ENCODE results near the gene SGMS2. TPM values are rescaled to one million over a fixed set of nuclear protein-coding genes. Genes with fewer than 3 reads are reported as not detected.

Gene SGMS2
- total and polyA plus RNA-seq, 2 of the 4 experiments (the other 2 are of a cell fraction): 13.4 to 37.5 TPM

DNA sequence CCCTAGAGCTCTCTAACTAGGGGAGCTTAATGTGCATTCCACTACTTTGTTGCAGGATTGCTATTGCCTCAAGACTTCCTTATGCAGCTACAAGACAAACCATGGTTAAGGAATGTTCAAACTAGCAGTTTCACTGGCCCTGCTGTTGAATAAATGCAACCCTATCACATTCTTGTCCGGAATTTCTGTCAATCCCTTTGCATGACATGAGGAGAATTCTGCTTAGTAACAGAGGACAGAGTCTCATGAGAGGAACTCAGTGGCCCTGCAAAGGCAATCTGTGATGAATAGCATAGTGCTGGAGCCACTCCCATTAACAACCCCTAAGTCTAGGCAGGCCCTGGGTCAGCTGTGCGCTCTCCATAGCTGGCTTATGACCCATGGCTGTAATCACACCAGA lies 30.7 kb upstream of the SGMS2 start:
- no peak overlapping the region for H3K56ac ChIP-seq (ENCODE audit: extremely low read depth, insufficient read depth, low read length)
- H3K9ac ChIP-seq (ENCODE audit: low read depth, low read length): no peak overlapping the region
- no peak overlapping the region for H3K4me2 ChIP-seq (ENCODE audit: low read depth, low read length)
- H2BK120ac ChIP-seq (ENCODE audit: low read depth, low read length): no peak overlapping the region
- H3K9me3 ChIP-seq (ENCODE audit: control insufficient read depth, insufficient read depth, low read length): no peaks in the 10 kb centered on the region
- TF ChIP-seq RAD21 (IDR thresholded peaks at IDR 0.05; ENCODE audit: low read length) (no peak), FOS (IDR thresholded peaks at IDR 0.05; ENCODE audit: low read depth, low read length) (no peak), POLR2A (IDR thresholded peaks at IDR 0.05; ENCODE audit: low read depth, low read length) (no peak), CEBPB (IDR thresholded peaks at IDR 0.05; ENCODE audit: low read depth, low read length) (no peak), SMC3 (IDR thresholded peaks at IDR 0.05; ENCODE audit: low read depth, low read length) (no peak), NFE2L2 (IDR thresholded peaks at IDR 0.05; ENCODE audit: low read depth, low read length) (no peak), BHLHE40 (IDR thresholded peaks at IDR 0.05; ENCODE audit: low read depth, low read length) (no peak), CHD1 (IDR thresholded peaks at IDR 0.05; ENCODE audit: low read depth, low read length) (no peak), RCOR1 (IDR thresholded peaks at IDR 0.05; ENCODE audit: insufficient replicate concordance, low read length) (no peak), RFX5 (IDR thresholded peaks at IDR 0.05; ENCODE audit: low read depth, low read length) (no peak; the same call in 1 of the 2 replicates), MAFK (IDR thresholded peaks at IDR 0.05; ENCODE audit: low read depth, low read length) (no peak), ELK1 (IDR thresholded peaks at IDR 0.05; ENCODE audit: borderline replicate concordance, low read depth, low read length) (no peak), MAZ (IDR thresholded peaks at IDR 0.05; ENCODE audit: borderline replicate concordance, low read depth, low read length) (no peak), MXI1 (IDR thresholded peaks at IDR 0.05; ENCODE audit: borderline replicate concordance, low read depth, low read length) (no peak)
- TF ChIP-seq, protein P1, sequence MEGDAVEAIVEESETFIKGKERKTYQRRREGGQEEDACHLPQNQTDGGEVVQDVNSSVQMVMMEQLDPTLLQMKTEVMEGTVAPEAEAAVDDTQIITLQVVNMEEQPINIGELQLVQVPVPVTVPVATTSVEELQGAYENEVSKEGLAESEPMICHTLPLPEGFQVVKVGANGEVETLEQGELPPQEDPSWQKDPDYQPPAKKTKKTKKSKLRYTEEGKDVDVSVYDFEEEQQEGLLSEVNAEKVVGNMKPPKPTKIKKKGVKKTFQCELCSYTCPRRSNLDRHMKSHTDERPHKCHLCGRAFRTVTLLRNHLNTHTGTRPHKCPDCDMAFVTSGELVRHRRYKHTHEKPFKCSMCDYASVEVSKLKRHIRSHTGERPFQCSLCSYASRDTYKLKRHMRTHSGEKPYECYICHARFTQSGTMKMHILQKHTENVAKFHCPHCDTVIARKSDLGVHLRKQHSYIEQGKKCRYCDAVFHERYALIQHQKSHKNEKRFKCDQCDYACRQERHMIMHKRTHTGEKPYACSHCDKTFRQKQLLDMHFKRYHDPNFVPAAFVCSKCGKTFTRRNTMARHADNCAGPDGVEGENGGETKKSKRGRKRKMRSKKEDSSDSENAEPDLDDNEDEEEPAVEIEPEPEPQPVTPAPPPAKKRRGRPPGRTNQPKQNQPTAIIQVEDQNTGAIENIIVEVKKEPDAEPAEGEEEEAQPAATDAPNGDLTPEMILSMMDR (conservative IDR thresholded peaks at IDR 0.05; ENCODE audit: low read depth, low read length): no peak
- TF ChIP-seq, protein P2, sequence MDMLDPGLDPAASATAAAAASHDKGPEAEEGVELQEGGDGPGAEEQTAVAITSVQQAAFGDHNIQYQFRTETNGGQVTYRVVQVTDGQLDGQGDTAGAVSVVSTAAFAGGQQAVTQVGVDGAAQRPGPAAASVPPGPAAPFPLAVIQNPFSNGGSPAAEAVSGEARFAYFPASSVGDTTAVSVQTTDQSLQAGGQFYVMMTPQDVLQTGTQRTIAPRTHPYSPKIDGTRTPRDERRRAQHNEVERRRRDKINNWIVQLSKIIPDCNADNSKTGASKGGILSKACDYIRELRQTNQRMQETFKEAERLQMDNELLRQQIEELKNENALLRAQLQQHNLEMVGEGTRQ (IDR thresholded peaks at IDR 0.05; ENCODE audit: low read depth, low read length): no peak
- H3K9me1 ChIP-seq (ENCODE audit: insufficient read depth, low read length): no peaks in the 10 kb centered on the region
- H3K23ac ChIP-seq (ENCODE audit: low read depth, low read length): no peak overlapping the region
- H4K8ac ChIP-seq (ENCODE audit: low read depth in 2 of 2, low read length in 2 of 2): no peak overlapping the region
- H4K20me1 ChIP-seq (ENCODE audit: insufficient read depth, low read length): no peaks in the 10 kb centered on the region
- ChIA-PET CTCF (no interaction called here), POLR2A (ENCODE audit: unreplicated experiment) (no interaction called here)
- H2BK20ac ChIP-seq (ENCODE audit: low read depth, low read length): no peak overlapping the region
- H3K27me3 ChIP-seq (ENCODE audit: control insufficient read depth, insufficient read depth, low read length): peaks cover 20% of the 10 kb centered on the region
- BruUV-seq (replicated peaks): no TSS peak
- WGBS, 2 experiments (ENCODE audit: extremely low coverage in 2 of 2, insufficient read length in 1 of 2): no CpG with 5 or more reads among the region's 2 CpGs
- H3K4me1 ChIP-seq (ENCODE audit: control insufficient read depth, insufficient read depth, low read length): no peaks in the 10 kb centered on the region
- H4K5ac ChIP-seq (ENCODE audit: low read depth, low read length): no peak overlapping the region
- no peak overlapping the region for H3K18ac ChIP-seq (ENCODE audit: low read depth, low read length)
- in situ Hi-C loops (cut with MboI; ENCODE audit: low sequenced_read_pairs) (no loop called here), intact Hi-C loops (cut with micrococcal nuclease) (no loop called here), dilution Hi-C loops (cut with HindIII; ENCODE audit: low sequenced_read_pairs, unreplicated experiment) (no loop called here)
- no peaks in the 10 kb centered on the region for H3K79me1 ChIP-seq (ENCODE audit: low read depth in 1 of 2, low read length in 2 of 2)
- H2BK5ac ChIP-seq (ENCODE audit: low read depth, low read length, poor library complexity, severe bottlenecking): no peak overlapping the region
- no peak overlapping the region for H2AK5ac ChIP-seq (ENCODE audit: low read depth, low read length)
- ATAC-seq (ENCODE audit: low read depth) (peak; percentile 57), DNase-seq (no peak)
- H2BK15ac ChIP-seq (ENCODE audit: low read depth, low read length): no peak overlapping the region
- H3K36me3 ChIP-seq (ENCODE audit: control insufficient read depth, insufficient read depth, low read length): no peaks in the 10 kb centered on the region
- H3K4ac ChIP-seq (ENCODE audit: low read depth, low read length): no peak overlapping the region
- no peak overlapping the region for H3K4me3 ChIP-seq (ENCODE audit: insufficient read depth, low read depth, low read length)
- H2AFZ ChIP-seq (replicated peaks; ENCODE audit: low read length, poor library complexity): no peak overlapping the region
- H2AK9ac ChIP-seq (replicated peaks; ENCODE audit: low read depth, low read length, poor library complexity): no peak overlapping the region
- no peak overlapping the region for H4K91ac ChIP-seq (ENCODE audit: insufficient read depth, low read depth, low read length)
- no peak overlapping the region for H3K14ac ChIP-seq (replicated peaks; ENCODE audit: low read depth, low read length)
- H3K27ac ChIP-seq (ENCODE audit: insufficient read depth, low read length): no peak overlapping the region
